HepG2 (cell line): ENCODE data around the gene PPP6R2. TPM values are rescaled to one million over a fixed set of nuclear protein-coding genes. Genes with fewer than 3 reads are reported as not detected.

Source experiments
- KLF16 ChIP-seq, 2 experiments: sonication (generic) in 1 of 2; formaldehyde crosslinking in 1 of 2; IDR thresholded peaks; 2 replicates each; pipeline versions ENCODE4 v1.6.1 to v1.8.0; 2016 to 2023; ENCODE audit warnings: missing genetic modification reagents in 2 of 2, missing compliant biosample characterization in 1 of 2
- KMT2A ChIP-seq: sonication (generic); formaldehyde crosslinking; IDR thresholded peaks from 2 replicates; pipeline ENCODE4 v1.4.0; 2020; ENCODE audit warnings: missing genetic modification reagents
- MAFK ChIP-seq, 2 experiments: IDR thresholded peaks in 1 of 2; conservative IDR thresholded peaks in 1 of 2; 2 replicates each; pipeline ENCODE4 v1.6.1; 2011; ENCODE audit warnings: improper control_type of control experiment in 2 of 2, low read length in 2 of 2
- MBD4 ChIP-seq: IDR thresholded peaks from 2 replicates; pipeline ENCODE4 v1.6.1; 2012; ENCODE audit warnings: low read length, inconsistent platforms, borderline replicate concordance
- PRPF4 ChIP-seq: fragments of 200-400 bp; formaldehyde crosslinking; IDR thresholded peaks from 2 replicates; pipeline ENCODE4 v1.6.1; 2016; ENCODE audit warnings: low read length, low read depth; ENCODE audit not compliant: poor library complexity, severe bottlenecking
- ZNF160 ChIP-seq: sonication (generic); formaldehyde crosslinking; IDR thresholded peaks from 2 replicates; pipeline ENCODE4 v1.8.0; 2022; ENCODE audit warnings: mild to moderate bottlenecking, inconsistent platforms, missing genetic modification reagents
- ZSCAN30 ChIP-seq: sonication (generic); formaldehyde crosslinking; IDR thresholded peaks from 2 replicates; pipeline ENCODE4 v1.5.0; 2020; ENCODE audit warnings: mild to moderate bottlenecking, missing genetic modification reagents
- polyA plus RNA-seq, 8 experiments: library from polyadenylated mRNA; depleted of rRNA in 3 of 8; stranded (reverse) in 7 of 8; unstranded in 1 of 8; fragments of >200 nt; fragmentation: Illumina TruSeq in 4 of 8; extraction: Trizol in 4 of 8; gene quantifications; 2 replicates each; pipeline versions ENCODE4 v1.2.1 to v1.2.3, GENCODE V29; 2011 to 2016; ENCODE audit warnings: low read depth in 4 of 8, missing spikeins in 1 of 8, mixed read lengths in 1 of 8; ENCODE audit not compliant: insufficient read depth in 1 of 8
- total RNA-seq, 5 experiments: library from RNA; depleted of rRNA; stranded (reverse); fragments of >200 nt; fragmentation: Illumina TruSeq; extraction: Trizol; gene quantifications; 2 replicates each; pipeline ENCODE4 v1.2.3, GENCODE V29; 2016; ENCODE audit warnings: low read depth in 1 of 5
- TF ChIP-seq, protein P1 (sequence below): sonication (generic); formaldehyde crosslinking; IDR thresholded peaks from 2 replicates; pipeline ENCODE4 v1.4.0; 2020; ENCODE audit warnings: missing genetic modification reagents, borderline replicate concordance
- TF ChIP-seq, protein P2 (sequence below): sonication (generic); formaldehyde crosslinking; IDR thresholded peaks from 2 replicates; pipeline ENCODE4 v1.4.0; 2020; ENCODE audit warnings: missing genetic modification reagents, borderline replicate concordance

Gene PPP6R2
- total and polyA plus RNA-seq, 2 of the 13 experiments (the other 11 are each of a cell fraction or from before 2014, with no cell fraction given): 55.0 to 102 TPM

DNA sequence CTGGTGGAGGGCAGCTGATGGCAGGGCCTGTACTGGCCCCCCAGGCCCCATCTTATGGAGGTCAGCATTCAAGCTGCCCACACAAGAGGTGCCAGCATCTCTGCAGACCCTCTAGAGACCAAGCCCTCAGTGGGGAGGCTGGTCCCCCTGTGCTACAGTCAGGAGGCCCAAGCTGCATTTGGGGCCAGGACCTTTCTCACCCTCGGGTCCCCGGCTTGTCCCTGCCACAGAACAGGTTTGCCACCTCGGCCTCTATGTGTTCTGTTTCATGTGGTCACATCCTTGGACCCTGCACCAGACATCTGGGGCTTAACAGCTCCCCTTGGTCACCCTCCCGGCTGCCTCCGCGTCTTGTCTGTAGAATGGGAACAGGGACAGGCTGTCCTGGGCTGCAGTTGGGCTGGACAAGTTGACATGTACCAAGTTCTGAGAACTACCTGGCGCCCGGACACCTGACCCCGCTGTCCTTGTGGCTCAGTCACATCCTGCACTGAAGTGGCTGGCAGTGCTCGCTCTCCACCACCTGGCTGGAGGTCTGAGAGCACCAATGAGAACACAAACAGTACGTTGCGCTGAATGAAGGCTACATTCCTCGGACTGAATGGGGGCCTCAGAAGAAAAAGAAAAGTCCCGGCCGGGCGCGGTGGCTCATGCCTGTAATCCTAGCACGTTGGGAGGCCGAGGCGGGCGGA is 33.0 kb upstream of the PPP6R2 start (continued):
- TF ChIP-seq, protein P1, sequence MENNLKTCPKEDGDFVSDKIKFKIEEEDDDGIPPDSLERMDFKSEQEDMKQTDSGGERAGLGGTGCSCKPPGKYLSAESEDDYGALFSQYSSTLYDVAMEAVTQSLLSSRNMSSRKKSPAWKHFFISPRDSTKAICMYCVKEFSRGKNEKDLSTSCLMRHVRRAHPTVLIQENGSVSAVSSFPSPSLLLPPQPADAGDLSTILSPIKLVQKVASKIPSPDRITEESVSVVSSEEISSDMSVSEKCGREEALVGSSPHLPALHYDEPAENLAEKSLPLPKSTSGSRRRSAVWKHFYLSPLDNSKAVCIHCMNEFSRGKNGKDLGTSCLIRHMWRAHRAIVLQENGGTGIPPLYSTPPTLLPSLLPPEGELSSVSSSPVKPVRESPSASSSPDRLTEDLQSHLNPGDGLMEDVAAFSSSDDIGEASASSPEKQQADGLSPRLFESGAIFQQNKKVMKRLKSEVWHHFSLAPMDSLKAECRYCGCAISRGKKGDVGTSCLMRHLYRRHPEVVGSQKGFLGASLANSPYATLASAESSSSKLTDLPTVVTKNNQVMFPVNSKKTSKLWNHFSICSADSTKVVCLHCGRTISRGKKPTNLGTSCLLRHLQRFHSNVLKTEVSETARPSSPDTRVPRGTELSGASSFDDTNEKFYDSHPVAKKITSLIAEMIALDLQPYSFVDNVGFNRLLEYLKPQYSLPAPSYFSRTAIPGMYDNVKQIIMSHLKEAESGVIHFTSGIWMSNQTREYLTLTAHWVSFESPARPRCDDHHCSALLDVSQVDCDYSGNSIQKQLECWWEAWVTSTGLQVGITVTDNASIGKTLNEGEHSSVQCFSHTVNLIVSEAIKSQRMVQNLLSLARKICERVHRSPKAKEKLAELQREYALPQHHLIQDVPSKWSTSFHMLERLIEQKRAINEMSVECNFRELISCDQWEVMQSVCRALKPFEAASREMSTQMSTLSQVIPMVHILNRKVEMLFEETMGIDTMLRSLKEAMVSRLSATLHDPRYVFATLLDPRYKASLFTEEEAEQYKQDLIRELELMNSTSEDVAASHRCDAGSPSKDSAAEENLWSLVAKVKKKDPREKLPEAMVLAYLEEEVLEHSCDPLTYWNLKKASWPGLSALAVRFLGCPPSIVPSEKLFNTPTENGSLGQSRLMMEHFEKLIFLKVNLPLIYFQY (CRISPR knock-in tag): no peak
- TF ChIP-seq KMT2A (CRISPR knock-in tag) (no peak), ZNF160 (CRISPR knock-in tag) (no peak), PRPF4 (no peak), ZSCAN30 (CRISPR knock-in tag) (no peak), MBD4 (no peak), KLF16 (CRISPR knock-in tag; IDR thresholded peaks at IDR 0.05) (no peak), MAFK (conservative IDR thresholded peaks at IDR 0.05 in 1 of 2, IDR thresholded peaks at IDR 0.05 in 1 of 2; ENCODE audit: low read length in 2 of 2) (no peak)
- TF ChIP-seq, protein P2, sequence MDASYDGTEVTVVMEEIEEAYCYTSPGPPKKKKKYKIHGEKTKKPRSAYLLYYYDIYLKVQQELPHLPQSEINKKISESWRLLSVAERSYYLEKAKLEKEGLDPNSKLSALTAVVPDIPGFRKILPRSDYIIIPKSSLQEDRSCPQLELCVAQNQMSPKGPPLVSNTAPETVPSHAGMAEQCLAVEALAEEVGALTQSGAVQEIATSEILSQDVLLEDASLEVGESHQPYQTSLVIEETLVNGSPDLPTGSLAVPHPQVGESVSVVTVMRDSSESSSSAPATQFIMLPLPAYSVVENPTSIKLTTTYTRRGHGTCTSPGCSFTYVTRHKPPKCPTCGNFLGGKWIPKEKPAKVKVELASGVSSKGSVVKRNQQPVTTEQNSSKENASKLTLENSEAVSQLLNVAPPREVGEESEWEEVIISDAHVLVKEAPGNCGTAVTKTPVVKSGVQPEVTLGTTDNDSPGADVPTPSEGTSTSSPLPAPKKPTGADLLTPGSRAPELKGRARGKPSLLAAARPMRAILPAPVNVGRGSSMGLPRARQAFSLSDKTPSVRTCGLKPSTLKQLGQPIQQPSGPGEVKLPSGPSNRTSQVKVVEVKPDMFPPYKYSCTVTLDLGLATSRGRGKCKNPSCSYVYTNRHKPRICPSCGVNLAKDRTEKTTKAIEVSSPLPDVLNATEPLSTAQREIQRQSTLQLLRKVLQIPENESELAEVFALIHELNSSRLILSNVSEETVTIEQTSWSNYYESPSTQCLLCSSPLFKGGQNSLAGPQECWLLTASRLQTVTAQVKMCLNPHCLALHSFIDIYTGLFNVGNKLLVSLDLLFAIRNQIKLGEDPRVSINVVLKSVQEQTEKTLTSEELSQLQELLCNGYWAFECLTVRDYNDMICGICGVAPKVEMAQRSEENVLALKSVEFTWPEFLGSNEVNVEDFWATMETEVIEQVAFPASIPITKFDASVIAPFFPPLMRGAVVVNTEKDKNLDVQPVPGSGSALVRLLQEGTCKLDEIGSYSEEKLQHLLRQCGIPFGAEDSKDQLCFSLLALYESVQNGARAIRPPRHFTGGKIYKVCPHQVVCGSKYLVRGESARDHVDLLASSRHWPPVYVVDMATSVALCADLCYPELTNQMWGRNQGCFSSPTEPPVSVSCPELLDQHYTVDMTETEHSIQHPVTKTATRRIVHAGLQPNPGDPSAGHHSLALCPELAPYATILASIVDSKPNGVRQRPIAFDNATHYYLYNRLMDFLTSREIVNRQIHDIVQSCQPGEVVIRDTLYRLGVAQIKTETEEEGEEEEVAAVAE (CRISPR knock-in tag): no peak
- TF ChIP-seq, all 625 proteins: peak for 45
